DOHH2 (cell line): ENCODE results near the gene MARK4.

Source experiments
- H3F3A ChIP-seq: fragments of 200-600 bp; sonication (generic), shearing (Covaris generic); 2 replicates; pipeline ENCODE4 v1.6.0; 2016; ENCODE audit warnings: antibody characterized with exemption, mild to moderate bottlenecking; ENCODE audit not compliant: control insufficient read depth, insufficient read depth
- H3K27ac ChIP-seq: fragments of 200-600 bp; sonication (generic); 2 replicates; pipeline ENCODE4 v1.5.1; 2014; ENCODE audit warnings: low read depth, mild to moderate bottlenecking, low read length, moderate library complexity
- H3K27me3 ChIP-seq: fragments of 200-600 bp; sonication (generic); 2 replicates; pipeline ENCODE4 v1.6.1; 2014; ENCODE audit warnings: mild to moderate bottlenecking, low read length, mixed read lengths; ENCODE audit not compliant: control insufficient read depth
- H3K36me3 ChIP-seq: fragments of 200-600 bp; sonication (generic); 2 replicates; pipeline ENCODE4 v1.6.1; 2014; ENCODE audit warnings: mild to moderate bottlenecking, low read length, moderate library complexity, mixed read lengths; ENCODE audit not compliant: control insufficient read depth
- H3K4me1 ChIP-seq: fragments of 200-600 bp; sonication (generic); 2 replicates; pipeline ENCODE4 v1.6.1; 2014; ENCODE audit warnings: mild to moderate bottlenecking, low read length, mixed read lengths; ENCODE audit not compliant: control insufficient read depth
- H3K4me2 ChIP-seq: fragments of 200-600 bp; sonication (generic); 2 replicates; pipeline ENCODE4 v1.6.0; 2014; ENCODE audit warnings: mild to moderate bottlenecking, low read length, moderate library complexity
- H3K4me3 ChIP-seq: fragments of 200-600 bp; sonication (generic); 2 replicates; pipeline ENCODE4 v1.5.1; 2014; ENCODE audit warnings: mild to moderate bottlenecking, low read length, mixed read lengths
- H3K79me2 ChIP-seq: fragments of 200-600 bp; sonication (generic); 2 replicates; pipeline ENCODE4 v1.6.1; 2014; ENCODE audit warnings: mild to moderate bottlenecking, low read length, mixed read lengths; ENCODE audit not compliant: control insufficient read depth
- H3K9me2 ChIP-seq: fragments of 200-600 bp; sonication (generic); replicated peaks from 2 replicates; pipeline ENCODE4 v1.6.1; 2014; ENCODE audit warnings: mild to moderate bottlenecking, low read length, mixed read lengths; ENCODE audit not compliant: control insufficient read depth
- H3K9me3 ChIP-seq: fragments of 200-600 bp; sonication (generic); 2 replicates; pipeline ENCODE4 v1.6.1; 2014; ENCODE audit warnings: antibody characterized with exemption, low read length, mixed read lengths; ENCODE audit not compliant: control insufficient read depth, insufficient read depth
- H4K20me1 ChIP-seq: fragments of 200-600 bp; sonication (generic); 2 replicates; pipeline ENCODE4 v1.6.0; 2014; ENCODE audit warnings: low read depth, mild to moderate bottlenecking, antibody characterized with exemption, low read length, moderate library complexity; ENCODE audit not compliant: control insufficient read depth, insufficient read depth
- EZH2phosphoT487 ChIP-seq: fragments of 200-600 bp; sonication (generic); IDR thresholded peaks from 2 replicates; pipeline ENCODE4 v1.6.1; 2017; ENCODE audit warnings: borderline replicate concordance, mild to moderate bottlenecking, antibody characterized with exemption, low read length, moderate library complexity, mixed read lengths
- TF ChIP-seq, protein P1 (sequence below): fragments of 200-600 bp; sonication (generic); IDR thresholded peaks from one replicate; pipeline ENCODE4 v1.5.1; 2014; ENCODE audit warnings: antibody characterized with exemption, mild to moderate bottlenecking, low read depth, low read length; ENCODE audit not compliant: poor library complexity, severe bottlenecking

Gene MARK4

GRCh38 chr19:45346449-45346848 lies 95.4 kb downstream of the MARK4 start:
- Histone ChIP-seq H3K79me2 (no peaks in the 10 kb centered on the region), H3K9me2 (no peaks in the 10 kb centered on the region), H3K4me3 (no peak overlapping the region), H3K27me3 (no peaks in the 10 kb centered on the region), H3K27ac (no peak overlapping the region), H4K20me1 (no peaks in the 10 kb centered on the region), H3K4me2 (no peak overlapping the region), H3K4me1 (no peaks in the 10 kb centered on the region), H3F3A (no peaks in the 10 kb centered on the region), H3K9me3 (no peaks in the 10 kb centered on the region), H3K36me3 (peaks cover 6% of the 10 kb centered on the region; the same call in 1 of the 2 replicates)
- no peak for TF ChIP-seq EZH2phosphoT487
- TF ChIP-seq, protein P1, sequence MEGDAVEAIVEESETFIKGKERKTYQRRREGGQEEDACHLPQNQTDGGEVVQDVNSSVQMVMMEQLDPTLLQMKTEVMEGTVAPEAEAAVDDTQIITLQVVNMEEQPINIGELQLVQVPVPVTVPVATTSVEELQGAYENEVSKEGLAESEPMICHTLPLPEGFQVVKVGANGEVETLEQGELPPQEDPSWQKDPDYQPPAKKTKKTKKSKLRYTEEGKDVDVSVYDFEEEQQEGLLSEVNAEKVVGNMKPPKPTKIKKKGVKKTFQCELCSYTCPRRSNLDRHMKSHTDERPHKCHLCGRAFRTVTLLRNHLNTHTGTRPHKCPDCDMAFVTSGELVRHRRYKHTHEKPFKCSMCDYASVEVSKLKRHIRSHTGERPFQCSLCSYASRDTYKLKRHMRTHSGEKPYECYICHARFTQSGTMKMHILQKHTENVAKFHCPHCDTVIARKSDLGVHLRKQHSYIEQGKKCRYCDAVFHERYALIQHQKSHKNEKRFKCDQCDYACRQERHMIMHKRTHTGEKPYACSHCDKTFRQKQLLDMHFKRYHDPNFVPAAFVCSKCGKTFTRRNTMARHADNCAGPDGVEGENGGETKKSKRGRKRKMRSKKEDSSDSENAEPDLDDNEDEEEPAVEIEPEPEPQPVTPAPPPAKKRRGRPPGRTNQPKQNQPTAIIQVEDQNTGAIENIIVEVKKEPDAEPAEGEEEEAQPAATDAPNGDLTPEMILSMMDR = no peak

DNA sequence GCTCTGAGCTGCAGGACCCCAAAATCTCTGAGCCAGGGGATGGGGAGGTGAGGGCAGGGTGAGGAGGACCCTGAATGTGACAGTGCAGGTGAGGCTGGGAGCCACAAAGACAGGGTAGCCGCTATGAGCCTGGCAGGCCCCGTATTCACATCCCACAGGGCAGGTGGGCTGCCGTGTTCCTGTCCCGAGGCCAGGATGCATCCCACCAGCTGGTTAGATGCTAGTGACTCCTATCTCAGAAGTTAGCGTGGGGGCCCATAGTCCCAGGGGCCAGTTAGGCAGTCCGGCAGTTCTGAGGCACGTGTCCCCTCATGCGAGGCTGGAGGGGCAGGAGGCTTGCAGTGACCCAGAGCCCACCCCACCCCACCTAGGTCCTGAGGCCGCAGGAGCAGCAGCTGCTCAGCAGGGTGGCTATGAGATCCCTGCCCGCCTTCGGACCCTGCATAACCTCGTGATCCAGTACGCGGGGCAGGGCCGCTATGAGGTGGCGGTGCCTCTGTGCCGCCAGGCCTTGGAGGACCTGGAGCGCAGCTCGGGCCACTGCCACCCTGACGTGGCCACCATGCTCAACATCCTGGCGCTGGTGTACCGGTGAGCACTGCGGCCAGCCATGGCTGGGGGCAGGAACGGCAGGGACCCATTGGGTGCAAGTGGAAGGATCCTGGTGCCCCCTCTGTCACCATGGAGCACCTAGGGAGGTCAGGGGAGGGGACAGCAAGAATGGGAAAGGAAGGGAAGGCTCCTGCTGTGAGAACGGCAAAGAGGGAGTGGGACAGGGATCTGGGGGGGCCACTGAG lies 96.7 kb downstream of the MARK4 start:
- Histone ChIP-seq H3K27me3 (no peaks in the 10 kb centered on the region), H3K4me1 (no peaks in the 10 kb centered on the region), H4K20me1 (no peaks in the 10 kb centered on the region), H3F3A (no peaks in the 10 kb centered on the region), H3K4me3 (no peak overlapping the region), H3K9me3 (no peaks in the 10 kb centered on the region), H3K36me3 (peaks cover 7% of the 10 kb centered on the region; the same call in 1 of the 2 replicates), H3K27ac (no peak overlapping the region), H3K4me2 (no peak overlapping the region), H3K79me2 (no peaks in the 10 kb centered on the region), H3K9me2 (no peaks in the 10 kb centered on the region)
- no peak for TF ChIP-seq EZH2phosphoT487
- TF ChIP-seq, protein P1 = no peak

DNA sequence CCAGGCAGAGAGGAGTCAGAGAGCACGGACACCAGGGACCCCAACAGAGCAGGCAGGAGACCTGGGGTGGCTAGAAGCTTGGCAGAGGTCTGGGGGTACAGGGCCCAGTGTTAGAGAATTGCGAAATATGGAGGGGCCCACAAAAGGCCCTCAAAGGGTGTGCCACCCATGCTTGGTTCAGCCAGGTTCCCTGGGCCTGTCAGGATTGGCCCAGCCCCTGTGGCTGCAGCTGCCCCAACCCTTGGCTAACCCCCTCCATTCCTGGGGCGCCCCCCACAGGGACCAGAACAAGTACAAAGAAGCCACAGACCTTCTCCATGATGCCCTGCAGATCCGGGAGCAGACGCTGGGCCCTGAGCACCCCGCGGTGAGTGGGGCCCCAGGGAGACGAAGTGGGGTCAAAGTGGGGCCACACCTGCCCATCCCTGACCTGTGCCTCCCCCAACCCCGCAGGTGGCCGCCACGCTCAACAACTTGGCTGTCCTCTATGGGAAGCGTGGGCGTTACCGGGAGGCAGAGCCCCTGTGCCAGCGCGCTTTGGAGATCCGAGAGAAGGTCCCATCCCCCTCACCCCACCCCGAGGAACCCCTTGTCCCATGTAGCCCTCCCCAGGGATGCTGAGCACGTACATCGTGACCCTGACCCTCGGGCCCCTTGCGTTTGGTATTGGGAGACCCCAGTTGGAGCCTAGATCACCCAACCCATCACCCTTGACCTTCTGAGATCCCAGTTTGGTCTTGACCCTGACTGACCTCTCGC lies 97.5 kb downstream of the MARK4 start:
- no peaks in the 10 kb centered on the region for H3K27me3 ChIP-seq
- no peaks in the 10 kb centered on the region for H3K9me2 ChIP-seq
- no peaks in the 10 kb centered on the region for H3K9me3 ChIP-seq
- TF ChIP-seq EZH2phosphoT487 = no peak
- TF ChIP-seq, protein P1 = no peak
- H3K27ac ChIP-seq = no peak overlapping the region
- H3K79me2 ChIP-seq = no peaks in the 10 kb centered on the region
- no peaks in the 10 kb centered on the region for H3K4me1 ChIP-seq
- H4K20me1 ChIP-seq = no peaks in the 10 kb centered on the region
- H3K4me2 ChIP-seq = no peak overlapping the region
- peaks cover 11% of the 10 kb centered on the region; the same call in 1 of the 2 replicates for H3K36me3 ChIP-seq
- no peaks in the 10 kb centered on the region for H3F3A ChIP-seq
- H3K4me3 ChIP-seq = no peak overlapping the region
